Measurements from ENCODE around the gene PRKCB. TPM values are rescaled to one million over a fixed set of nuclear protein-coding genes. Genes with fewer than 3 reads are reported as not detected.

Gene PRKCB
- total RNA-seq, 4 donors from 2014 or later, result 0.29 to 9.5 (median 2.9) TPM

DNA sequence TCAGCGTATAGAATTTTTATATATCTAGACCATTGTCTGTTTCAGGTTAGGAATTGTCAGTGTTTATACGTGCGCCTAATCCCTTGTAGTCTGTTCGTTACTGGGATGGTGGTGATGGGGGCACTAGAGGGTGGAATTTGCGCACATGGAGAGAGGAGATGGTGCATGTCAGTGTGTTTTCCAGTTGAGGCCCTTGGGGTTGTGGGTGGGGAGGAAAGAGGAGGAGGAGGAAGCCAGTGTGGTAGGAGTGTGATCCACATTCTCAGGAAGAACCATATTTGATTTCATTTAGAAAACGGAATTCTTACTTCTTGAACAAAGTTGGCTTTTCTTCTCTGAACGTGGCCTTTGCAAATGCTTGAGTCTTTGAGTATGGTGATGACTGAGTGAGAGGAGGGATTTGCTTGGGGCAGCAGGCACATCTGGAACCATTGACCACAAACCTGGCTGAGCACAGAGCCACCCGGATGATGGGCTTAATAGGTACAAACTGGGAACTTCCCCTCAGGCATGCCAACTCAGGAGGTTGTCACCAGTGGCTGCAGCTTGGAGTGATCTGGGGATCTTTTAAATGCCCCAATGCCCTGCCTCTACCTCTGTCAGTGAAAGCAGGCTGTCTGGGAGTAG is 98.9 kb downstream of the PRKCB start:
- H3K9me3 ChIP-seq, result no peaks in the 10 kb centered on the region
- no peaks in the 10 kb centered on the region for H3K4me1 ChIP-seq

DNA sequence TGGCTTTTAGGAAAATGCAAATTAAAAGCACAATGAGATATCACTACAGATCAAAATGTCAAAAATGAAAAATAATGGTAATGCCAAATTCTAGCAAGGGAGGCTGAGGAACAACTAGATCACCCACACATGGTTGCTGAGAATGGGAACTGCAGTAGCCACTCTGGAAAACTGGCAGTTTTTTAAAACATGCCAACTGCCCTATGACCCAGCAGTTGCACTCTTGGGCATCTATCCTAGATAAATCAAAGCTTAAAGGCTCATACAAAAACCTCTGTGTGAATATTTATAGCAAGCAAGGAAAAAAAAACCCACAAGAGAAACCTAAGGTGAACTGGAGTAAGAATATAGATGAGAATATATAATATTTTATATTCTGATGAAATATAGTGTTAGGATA is 104.3 kb downstream of the PRKCB start:
- DNase-seq, result no peak
- no peaks in the 10 kb centered on the region for H3K4me1 ChIP-seq
- no peak for TF ChIP-seq POLR2A (IDR thresholded peaks at IDR 0.05)

More for the DNA sequence above, 98.9 kb downstream of the PRKCB start:
- intact Hi-C loops (cut with DNase I; ENCODE audit: low total_unique reads), result no loop called here
- no peak overlapping the region for H3K4me3 ChIP-seq
- TF ChIP-seq, protein P1, sequence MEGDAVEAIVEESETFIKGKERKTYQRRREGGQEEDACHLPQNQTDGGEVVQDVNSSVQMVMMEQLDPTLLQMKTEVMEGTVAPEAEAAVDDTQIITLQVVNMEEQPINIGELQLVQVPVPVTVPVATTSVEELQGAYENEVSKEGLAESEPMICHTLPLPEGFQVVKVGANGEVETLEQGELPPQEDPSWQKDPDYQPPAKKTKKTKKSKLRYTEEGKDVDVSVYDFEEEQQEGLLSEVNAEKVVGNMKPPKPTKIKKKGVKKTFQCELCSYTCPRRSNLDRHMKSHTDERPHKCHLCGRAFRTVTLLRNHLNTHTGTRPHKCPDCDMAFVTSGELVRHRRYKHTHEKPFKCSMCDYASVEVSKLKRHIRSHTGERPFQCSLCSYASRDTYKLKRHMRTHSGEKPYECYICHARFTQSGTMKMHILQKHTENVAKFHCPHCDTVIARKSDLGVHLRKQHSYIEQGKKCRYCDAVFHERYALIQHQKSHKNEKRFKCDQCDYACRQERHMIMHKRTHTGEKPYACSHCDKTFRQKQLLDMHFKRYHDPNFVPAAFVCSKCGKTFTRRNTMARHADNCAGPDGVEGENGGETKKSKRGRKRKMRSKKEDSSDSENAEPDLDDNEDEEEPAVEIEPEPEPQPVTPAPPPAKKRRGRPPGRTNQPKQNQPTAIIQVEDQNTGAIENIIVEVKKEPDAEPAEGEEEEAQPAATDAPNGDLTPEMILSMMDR (IDR thresholded peaks at IDR 0.05), result no peak
- TF ChIP-seq POLR2A (IDR thresholded peaks at IDR 0.05), result no peak
- H3K36me3 ChIP-seq, result no peaks in the 10 kb centered on the region
- DNase-seq, result no peak
- H3K27ac ChIP-seq, result no peak overlapping the region
- no peaks in the 10 kb centered on the region for H3K27me3 ChIP-seq

DNA sequence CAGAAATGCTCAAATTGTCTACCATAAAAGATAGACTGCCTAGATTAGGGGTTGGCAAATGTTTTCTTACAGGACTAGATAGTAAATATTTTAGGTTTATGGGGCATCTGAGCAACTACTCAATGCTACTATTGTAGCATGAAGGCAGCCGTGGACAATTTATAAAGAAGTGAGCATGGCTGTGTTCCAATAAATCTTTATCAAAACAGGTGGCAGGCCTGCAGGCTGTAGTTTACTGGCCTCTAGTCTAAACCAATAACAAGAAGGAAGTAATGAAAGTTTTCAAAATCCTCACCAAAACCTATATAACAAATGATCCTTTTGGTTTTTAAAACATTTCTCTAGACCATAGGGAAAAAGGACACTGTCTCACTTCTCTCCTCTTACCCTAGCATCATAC is 105.2 kb downstream of the PRKCB start:
- H3K27ac ChIP-seq, result no peak overlapping the region
- TF ChIP-seq, protein P1 (IDR thresholded peaks at IDR 0.05), result no peak
- no peak for TF ChIP-seq POLR2A (IDR thresholded peaks at IDR 0.05)
- H3K4me3 ChIP-seq, result no peak overlapping the region
- H3K4me1 ChIP-seq, result no peaks in the 10 kb centered on the region
- intact Hi-C loops (cut with DNase I; ENCODE audit: low total_unique reads), result no loop called here
- H3K36me3 ChIP-seq, result no peaks in the 10 kb centered on the region
- H3K27me3 ChIP-seq, result no peaks in the 10 kb centered on the region
- H3K9me3 ChIP-seq, result no peaks in the 10 kb centered on the region
- DNase-seq, result no peak

More for the DNA sequence above, 104.3 kb downstream of the PRKCB start:
- Histone ChIP-seq H3K27ac (no peak overlapping the region), H3K9me3 (no peaks in the 10 kb centered on the region), H3K4me3 (no peak overlapping the region), H3K27me3 (no peaks in the 10 kb centered on the region), H3K36me3 (no peaks in the 10 kb centered on the region)
- intact Hi-C loops (cut with DNase I; ENCODE audit: low total_unique reads), result no loop called here

DNA sequence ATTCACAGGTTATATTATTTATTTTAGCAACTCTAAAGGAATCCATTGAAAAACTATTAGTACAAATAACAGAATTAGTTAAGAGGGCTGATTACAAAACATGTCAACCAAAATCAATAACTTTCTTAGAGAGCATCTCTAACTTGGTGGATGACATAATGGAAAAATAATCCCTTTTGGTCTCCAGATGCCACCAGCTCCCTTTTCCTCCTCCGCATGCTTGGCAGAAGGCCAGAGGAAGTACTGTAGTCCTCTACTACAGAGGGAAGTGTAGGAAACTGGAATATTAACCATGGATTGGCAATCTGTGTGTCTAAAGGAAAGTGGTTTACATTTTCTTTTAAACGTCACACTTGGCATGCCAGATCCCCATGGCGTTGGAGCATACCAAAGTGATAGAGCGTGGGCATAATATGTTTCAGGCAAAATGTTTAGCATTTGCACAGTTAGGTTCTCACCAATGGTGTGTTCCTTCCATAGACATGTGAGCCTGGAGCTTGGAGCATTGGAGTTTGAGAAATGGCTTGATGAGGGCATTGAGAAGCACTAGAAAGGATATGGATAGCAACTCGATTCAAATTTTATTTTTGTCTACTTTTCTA is 106.3 kb downstream of the PRKCB start:
- no peak for DNase-seq
- intact Hi-C loops (cut with DNase I; ENCODE audit: low total_unique reads), result no loop called here
- no peak overlapping the region for H3K27ac ChIP-seq
- no peaks in the 10 kb centered on the region for H3K9me3 ChIP-seq
- no peaks in the 10 kb centered on the region for H3K36me3 ChIP-seq
- TF ChIP-seq, protein P1 (IDR thresholded peaks at IDR 0.05), result no peak
- no peak for TF ChIP-seq POLR2A (IDR thresholded peaks at IDR 0.05)
- no peak overlapping the region for H3K4me3 ChIP-seq
- H3K4me1 ChIP-seq, result no peaks in the 10 kb centered on the region
- H3K27me3 ChIP-seq, result no peaks in the 10 kb centered on the region

DNA sequence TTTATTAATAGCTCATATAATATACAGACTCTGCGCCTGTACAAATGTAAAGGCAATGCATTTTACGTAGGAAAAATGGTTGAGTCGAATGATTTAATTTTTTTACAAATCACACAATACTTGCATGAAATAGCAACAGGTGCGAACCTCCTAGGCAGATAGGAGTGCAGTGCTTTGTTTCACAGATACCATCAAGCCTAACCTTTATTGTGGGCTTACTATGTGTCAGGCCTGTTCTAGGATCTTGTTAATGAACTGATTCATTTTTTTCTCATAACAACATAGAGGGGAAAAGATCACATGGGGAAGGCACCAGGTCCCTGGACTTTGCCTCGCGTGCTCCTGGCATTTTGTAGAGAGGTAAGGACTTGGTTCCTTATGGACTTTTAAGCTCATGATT is 107.8 kb downstream of the PRKCB start:
- Histone ChIP-seq H3K27me3 (no peaks in the 10 kb centered on the region), H3K4me1 (no peaks in the 10 kb centered on the region), H3K36me3 (no peaks in the 10 kb centered on the region), H3K4me3 (no peak overlapping the region), H3K27ac (no peak overlapping the region), H3K9me3 (no peaks in the 10 kb centered on the region)
- no peak for TF ChIP-seq POLR2A (IDR thresholded peaks at IDR 0.05)
- TF ChIP-seq, protein P1 (IDR thresholded peaks at IDR 0.05), result no peak
- DNase-seq, result no peak
- intact Hi-C loops (cut with DNase I; ENCODE audit: low total_unique reads), result no loop called here
